ENCODE measurements around the gene TBC1D16. TPM values are rescaled to one million over a fixed set of nuclear protein-coding genes. Genes with fewer than 3 reads are reported as not detected.

Gene TBC1D16
- total RNA-seq, 1 donor from 2014 or later = 21.2 TPM

DNA sequence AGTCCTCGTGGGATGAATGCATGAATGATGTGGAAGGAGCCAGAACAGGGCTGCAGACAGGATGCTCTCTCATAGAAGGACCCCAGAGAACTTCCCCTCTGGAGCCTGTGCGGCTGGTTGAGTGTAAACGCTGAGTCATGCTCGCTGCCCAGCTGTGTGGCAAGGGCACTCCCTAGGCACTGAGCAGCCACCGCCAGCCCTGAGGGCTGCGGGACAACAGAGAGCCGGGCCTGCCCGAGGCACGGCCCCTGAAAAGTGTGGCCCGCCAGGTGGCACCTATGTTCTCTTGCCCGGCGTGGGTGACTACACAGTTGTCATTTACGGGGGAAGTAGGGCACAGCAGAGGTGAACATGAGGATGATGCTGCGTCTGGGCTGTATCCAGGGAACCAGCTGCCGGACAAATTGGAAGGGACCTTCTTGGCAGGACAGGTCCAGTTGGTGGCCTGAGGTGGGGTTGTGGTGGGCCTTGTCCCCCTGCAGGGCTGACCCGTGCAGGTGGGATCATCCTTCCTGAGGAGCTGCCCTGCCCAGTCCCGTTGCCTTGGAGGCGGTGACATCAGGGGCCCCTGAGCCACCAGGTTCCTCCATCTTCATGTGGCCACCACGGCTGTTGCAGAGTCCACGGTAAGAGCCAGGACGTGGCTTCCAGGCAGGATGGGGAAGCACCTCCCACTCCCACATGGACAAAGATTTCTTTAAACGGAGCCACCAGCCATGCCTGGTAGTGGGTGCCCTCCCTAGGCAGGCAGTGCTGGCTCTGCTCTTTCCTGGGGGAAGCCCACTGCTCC lies 101.6 kb downstream of the TBC1D16 start:
- Histone ChIP-seq H3K9ac (no peak overlapping the region), H3K27ac (no peak overlapping the region), H2AFZ (replicated peaks) (no peak overlapping the region), H3K4me2 (no peak overlapping the region), H3K27me3 (peaks cover 39% of the 10 kb centered on the region), H3K4me1 (peaks cover 27% of the 10 kb centered on the region), H3K36me3 (no peaks in the 10 kb centered on the region), H3F3A (ENCODE audit: low read depth) (peaks cover 30% of the 10 kb centered on the region), H4K20me1 (ENCODE audit: low read depth) (peaks cover 18% of the 10 kb centered on the region), H3K4me3 (no peak overlapping the region), H3K79me2 (ENCODE audit: low read depth) (no peaks in the 10 kb centered on the region), H3K9me3 (ENCODE audit: low read depth) (no peaks in the 10 kb centered on the region)
- no peak overlapping the region for H3K27ac Mint-ChIP-seq
- H3K4me3 Mint-ChIP-seq = no peak overlapping the region
- H3K9me3 Mint-ChIP-seq = no peaks in the 10 kb centered on the region
- peaks cover 5% of the 10 kb centered on the region for H3K36me3 Mint-ChIP-seq
- H3K27me3 Mint-ChIP-seq (ENCODE audit: insufficient read depth, low read depth) = peaks cover 18% of the 10 kb centered on the region
- no peak for DNase-seq (ENCODE audit: low spot score)
- TF ChIP-seq EZH2phosphoT487 (IDR thresholded peaks at IDR 0.05) (no peak), EZH2 (IDR thresholded peaks at IDR 0.05) (no peak)
- TF ChIP-seq, protein P1, sequence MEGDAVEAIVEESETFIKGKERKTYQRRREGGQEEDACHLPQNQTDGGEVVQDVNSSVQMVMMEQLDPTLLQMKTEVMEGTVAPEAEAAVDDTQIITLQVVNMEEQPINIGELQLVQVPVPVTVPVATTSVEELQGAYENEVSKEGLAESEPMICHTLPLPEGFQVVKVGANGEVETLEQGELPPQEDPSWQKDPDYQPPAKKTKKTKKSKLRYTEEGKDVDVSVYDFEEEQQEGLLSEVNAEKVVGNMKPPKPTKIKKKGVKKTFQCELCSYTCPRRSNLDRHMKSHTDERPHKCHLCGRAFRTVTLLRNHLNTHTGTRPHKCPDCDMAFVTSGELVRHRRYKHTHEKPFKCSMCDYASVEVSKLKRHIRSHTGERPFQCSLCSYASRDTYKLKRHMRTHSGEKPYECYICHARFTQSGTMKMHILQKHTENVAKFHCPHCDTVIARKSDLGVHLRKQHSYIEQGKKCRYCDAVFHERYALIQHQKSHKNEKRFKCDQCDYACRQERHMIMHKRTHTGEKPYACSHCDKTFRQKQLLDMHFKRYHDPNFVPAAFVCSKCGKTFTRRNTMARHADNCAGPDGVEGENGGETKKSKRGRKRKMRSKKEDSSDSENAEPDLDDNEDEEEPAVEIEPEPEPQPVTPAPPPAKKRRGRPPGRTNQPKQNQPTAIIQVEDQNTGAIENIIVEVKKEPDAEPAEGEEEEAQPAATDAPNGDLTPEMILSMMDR (IDR thresholded peaks at IDR 0.05) = no peak
- H3K4me1 Mint-ChIP-seq = peaks cover 41% of the 10 kb centered on the region

DNA sequence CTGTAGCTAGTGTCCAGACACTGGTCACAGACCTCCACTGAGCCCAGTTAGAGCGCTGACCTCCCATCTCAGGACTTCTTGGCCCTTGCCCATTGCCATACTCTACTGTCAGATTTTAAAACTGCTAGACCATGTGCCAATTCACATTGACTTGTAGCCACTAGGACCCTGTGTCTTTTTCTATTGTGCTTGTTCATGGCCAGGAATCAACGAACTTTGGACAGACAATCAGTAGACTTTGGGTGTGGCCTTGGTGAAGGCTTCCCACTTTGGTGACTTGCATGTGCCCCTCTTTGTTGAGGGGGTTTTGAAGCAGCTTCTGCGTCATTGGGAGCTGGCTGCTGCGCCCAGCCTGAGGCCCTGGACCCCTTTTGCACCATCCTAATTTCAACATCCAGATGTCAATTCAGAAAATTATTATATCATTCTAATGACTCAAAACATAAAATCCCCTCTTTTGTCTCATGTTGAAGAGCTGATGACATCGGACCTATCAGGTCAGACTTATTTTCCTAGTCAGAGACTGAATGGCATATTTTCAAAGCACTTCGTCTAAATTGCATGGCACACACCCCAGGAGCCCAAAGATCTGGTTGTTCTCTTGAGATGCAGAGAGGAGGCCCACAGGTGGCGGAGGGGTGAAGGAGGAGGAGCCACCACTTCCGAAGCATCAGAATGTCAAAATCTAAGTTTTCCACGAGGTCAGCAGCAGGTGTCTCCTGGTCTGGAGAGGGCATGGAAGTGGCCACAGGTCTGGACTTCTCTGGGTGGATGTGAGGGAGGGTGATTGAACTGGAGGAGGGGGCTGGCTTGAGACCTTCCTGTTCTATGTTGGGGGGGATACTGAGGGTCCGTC lies 103.0 kb downstream of the TBC1D16 start:
- Histone ChIP-seq H3K4me3 (no peak overlapping the region), H3K9me3 (ENCODE audit: low read depth) (no peaks in the 10 kb centered on the region), H3K4me1 (peaks cover 22% of the 10 kb centered on the region), H3K4me2 (no peak overlapping the region), H4K20me1 (ENCODE audit: low read depth) (peaks cover 12% of the 10 kb centered on the region), H2AFZ (replicated peaks) (no peak overlapping the region), H3F3A (ENCODE audit: low read depth) (peaks cover 34% of the 10 kb centered on the region), H3K36me3 (no peaks in the 10 kb centered on the region), H3K9ac (no peak overlapping the region), H3K79me2 (ENCODE audit: low read depth) (no peaks in the 10 kb centered on the region), H3K27me3 (peaks cover 53% of the 10 kb centered on the region), H3K27ac (no peak overlapping the region)
- no peak for DNase-seq (ENCODE audit: low spot score)
- peak overlapping the region; percentile 5 for H3K27ac Mint-ChIP-seq
- H3K4me3 Mint-ChIP-seq = peak overlapping the region; percentile 56
- peaks cover 20% of the 10 kb centered on the region for H3K27me3 Mint-ChIP-seq (ENCODE audit: insufficient read depth, low read depth)
- no peaks in the 10 kb centered on the region for H3K9me3 Mint-ChIP-seq
- TF ChIP-seq EZH2 (IDR thresholded peaks at IDR 0.05) = no peak
- TF ChIP-seq, protein P1 (IDR thresholded peaks at IDR 0.05) = no peak
- TF ChIP-seq EZH2phosphoT487 (IDR thresholded peaks at IDR 0.05) = no peak
- H3K4me1 Mint-ChIP-seq = peaks cover 34% of the 10 kb centered on the region
- H3K36me3 Mint-ChIP-seq = peaks cover 2% of the 10 kb centered on the region

DNA sequence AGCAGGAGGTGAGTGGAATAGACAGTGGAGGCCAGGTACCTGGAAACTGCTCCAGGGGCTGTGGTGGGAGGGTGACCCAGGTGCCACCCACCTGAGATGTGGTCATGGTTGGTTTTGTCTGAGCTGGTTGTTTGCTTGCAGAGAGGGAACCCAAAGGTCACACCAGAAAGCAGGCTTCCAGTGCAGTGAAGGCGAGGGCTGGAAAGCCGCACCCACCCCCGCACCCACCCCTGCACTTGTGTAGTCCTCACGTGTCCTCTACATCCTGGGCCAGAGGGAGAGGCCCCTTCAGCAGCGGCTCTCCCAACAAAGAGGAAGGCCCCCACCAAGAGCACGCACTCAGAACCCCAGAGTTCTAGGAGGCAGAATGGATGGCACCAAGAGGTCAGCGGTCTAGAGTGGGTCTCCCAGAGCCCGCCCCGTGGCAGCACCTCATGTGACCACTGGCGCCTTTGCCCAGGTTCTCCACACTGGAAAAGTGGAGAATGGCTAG lies 103.8 kb downstream of the TBC1D16 start:
- Mint-ChIP-seq H3K4me3 (no peak overlapping the region), H3K27me3 (ENCODE audit: insufficient read depth, low read depth) (peaks cover 18% of the 10 kb centered on the region), H3K9me3 (no peaks in the 10 kb centered on the region), H3K36me3 (no peaks in the 10 kb centered on the region), H3K4me1 (peaks cover 33% of the 10 kb centered on the region), H3K27ac (no peak overlapping the region)
- Histone ChIP-seq H4K20me1 (ENCODE audit: low read depth) (peaks cover 6% of the 10 kb centered on the region), H3K9ac (no peak overlapping the region), H3K4me2 (peak overlapping the region; percentile 96), H2AFZ (replicated peaks) (no peak overlapping the region), H3K4me1 (peaks cover 16% of the 10 kb centered on the region), H3K27me3 (peaks cover 58% of the 10 kb centered on the region), H3K36me3 (no peaks in the 10 kb centered on the region), H3K9me3 (ENCODE audit: low read depth) (no peaks in the 10 kb centered on the region), H3K27ac (no peak overlapping the region), H3F3A (ENCODE audit: low read depth) (peaks cover 34% of the 10 kb centered on the region), H3K79me2 (ENCODE audit: low read depth) (no peaks in the 10 kb centered on the region), H3K4me3 (no peak overlapping the region)
- DNase-seq (ENCODE audit: low spot score) = no peak
- TF ChIP-seq EZH2 (IDR thresholded peaks at IDR 0.05) (no peak), EZH2phosphoT487 (IDR thresholded peaks at IDR 0.05) (no peak)
- TF ChIP-seq, protein P1 (IDR thresholded peaks at IDR 0.05) = no peak
